HG03521 (cell line): ENCODE data around the gene LDLRAD3.

Source experiments
- ATAC-seq: cut with Tn5 transposase; IDR thresholded peaks from one replicate; pipeline ENCODE4 v1.9.1; 2021; ENCODE audit warnings: mild to moderate bottlenecking, moderate library complexity; ENCODE audit not compliant: unreplicated experiment

Gene LDLRAD3

GRCh38 chr11:35954205-35954604 is 10.3 kb downstream of the LDLRAD3 start:
- no peak for ATAC-seq

DNA sequence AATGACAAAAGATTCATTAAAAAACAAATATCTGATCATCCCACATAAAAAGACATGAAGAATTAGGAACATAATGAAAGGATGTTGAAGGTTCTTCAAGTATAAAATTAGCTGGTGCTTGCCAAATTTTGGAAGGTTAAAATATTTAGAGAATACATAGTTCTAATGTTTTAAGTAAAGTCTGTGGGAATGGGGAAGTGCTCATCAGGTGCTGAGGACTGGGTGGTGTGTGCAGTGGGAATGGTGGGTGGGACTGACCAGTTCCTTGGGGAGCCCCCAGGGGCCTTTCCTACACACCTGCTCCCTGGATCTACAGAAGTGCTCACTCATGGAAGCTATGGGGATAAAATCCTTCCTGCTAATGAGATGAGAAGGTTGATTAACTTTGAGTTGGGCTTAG is 11.8 kb downstream of the LDLRAD3 start:
- no peak for ATAC-seq

DNA sequence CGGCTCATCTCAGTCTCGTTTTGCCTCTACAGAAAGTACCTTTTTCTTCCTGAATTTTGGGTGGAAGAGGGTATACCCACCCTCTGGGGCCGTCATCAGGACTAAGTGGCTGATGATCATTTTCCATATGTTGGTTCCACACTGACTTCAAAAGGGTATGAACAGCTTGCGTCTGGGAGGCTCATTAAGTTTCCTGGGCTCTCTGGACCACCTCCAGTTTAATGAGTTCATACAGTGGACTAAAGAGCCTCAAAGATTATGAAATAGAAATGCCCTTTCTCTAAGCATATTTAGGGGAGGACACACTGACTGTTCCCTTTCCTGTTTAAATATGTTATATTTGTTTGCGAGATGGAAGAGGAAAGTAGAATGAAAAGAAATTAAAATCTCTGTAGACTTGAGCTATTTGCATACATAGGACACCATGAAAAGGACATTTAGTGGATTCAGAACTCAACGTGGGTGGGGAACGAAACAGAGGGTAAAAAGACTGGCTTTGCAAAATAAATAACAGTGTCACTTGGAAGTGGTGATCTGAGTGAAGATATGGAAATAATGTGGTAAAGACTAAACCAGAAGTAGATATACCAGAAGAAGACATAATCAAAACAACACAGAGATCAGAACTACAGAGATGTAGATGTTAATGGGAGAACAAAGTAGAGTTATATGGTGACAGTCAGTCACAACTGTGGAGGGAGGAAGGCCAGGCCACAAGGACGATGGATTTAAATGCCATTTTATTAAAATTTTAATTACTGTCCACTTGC is 18.7 kb downstream of the LDLRAD3 start:
- ATAC-seq = no peak

DNA sequence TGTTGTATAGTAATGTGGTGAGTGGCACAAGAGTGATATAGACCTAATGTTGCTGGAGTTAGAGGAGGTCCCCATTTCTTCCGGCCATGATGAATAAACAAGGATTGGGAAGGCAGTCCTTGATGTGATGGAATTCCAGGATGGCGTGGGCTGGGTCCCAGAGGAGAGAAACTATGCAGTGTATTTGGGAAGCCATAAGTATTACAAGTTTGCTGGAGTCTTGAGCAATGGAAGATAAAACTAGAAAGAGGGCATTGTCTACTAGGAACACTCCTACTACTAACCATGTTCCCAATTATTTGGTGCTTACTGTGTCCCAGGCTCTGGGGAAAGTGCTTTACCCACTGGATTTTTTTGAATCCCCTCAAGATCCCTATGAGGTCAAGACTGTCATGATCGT is 20.0 kb downstream of the LDLRAD3 start:
- no peak for ATAC-seq

- no peak for ATAC-seq
These were observed 21.0 kb downstream of the LDLRAD3 start for GRCh38 chr11:35964841-35965240.

DNA sequence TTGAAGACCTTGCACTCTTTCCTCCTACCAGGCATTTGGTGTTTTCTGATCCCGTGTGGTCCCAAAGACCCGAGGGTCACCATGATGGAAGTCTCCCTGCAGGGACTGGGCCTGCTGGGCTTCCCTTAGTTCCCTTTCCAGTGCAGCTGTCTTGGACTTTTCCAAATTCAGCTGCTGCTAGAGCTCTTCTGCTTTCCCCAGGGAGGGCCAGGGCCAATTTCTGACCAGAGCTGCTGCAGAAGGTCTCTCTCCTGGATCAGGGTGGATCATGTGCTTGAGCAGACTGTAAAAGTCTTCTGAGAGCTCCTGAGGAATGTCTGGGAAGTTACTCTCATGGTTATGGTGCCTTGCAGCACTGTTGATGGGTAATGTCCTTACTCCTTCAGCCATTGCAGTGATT is 23.2 kb downstream of the LDLRAD3 start:
- no peak for ATAC-seq

DNA sequence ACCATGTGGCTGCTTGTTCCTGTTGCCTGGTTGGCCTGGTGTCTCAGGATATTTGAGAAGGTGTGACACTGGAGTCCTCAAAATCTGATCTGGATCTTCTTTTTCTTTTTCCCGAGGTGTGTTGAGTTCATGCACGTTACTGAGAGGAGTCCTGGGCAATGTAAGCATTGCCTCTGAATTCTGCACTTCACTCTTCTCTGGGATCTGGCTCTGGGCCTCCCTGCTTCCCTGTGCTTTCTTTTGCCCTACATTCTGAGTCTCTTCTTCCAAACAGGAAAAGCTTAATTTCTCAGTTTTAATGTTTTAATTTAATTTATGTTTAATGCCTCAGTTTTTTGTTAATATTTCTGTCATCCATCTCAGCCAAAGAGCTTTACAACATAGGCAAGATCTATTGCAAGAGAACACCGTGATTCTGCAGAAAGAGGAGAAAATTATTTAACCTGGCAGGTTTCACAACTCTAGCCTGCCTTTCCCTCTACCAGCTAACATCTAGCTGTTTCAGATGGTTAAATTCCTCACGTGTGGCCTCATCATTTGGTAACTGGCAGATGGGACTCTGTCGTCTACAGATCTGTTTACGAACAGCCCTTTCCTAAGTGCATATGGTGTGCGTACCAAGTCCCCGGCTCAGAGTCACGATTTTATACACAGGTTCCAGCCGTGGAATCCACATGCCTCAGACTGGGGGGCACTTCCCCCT is 24.7 kb downstream of the LDLRAD3 start:
- ATAC-seq = no peak

GRCh38 chr11:35969089-35970042 is 25.5 kb downstream of the LDLRAD3 start:
- no peak for ATAC-seq

- no peak for ATAC-seq
These were observed 26.6 kb downstream of the LDLRAD3 start for GRCh38 chr11:35970445-35970844.

DNA sequence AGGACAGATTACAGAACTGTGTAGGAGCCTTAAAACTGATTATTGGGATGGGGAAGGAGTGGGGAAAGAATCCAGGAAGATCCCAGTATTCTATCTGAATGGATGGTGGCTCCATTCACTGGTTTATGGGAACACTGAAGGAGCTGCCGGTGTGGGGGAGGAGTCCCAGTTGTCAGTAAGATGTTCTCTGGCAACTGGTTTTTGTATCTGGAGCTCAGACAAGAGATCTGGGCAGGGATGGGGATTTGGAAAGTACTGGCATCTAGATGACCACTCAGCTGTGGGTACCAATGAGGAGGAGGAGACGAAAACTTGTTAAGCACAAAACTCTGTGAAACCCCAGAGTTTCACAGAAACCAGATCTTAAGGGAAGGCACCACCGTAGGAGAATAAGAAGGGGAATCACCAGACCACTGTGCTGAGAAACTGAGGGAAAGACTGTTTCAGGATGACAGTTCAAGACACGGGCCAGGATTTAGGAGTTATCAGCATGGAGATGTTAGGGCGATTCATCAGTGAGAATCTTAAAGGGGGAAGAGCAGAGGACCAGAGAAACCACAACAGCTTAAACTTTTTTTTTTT is 28.1 kb downstream of the LDLRAD3 start:
- ATAC-seq = no peak

DNA sequence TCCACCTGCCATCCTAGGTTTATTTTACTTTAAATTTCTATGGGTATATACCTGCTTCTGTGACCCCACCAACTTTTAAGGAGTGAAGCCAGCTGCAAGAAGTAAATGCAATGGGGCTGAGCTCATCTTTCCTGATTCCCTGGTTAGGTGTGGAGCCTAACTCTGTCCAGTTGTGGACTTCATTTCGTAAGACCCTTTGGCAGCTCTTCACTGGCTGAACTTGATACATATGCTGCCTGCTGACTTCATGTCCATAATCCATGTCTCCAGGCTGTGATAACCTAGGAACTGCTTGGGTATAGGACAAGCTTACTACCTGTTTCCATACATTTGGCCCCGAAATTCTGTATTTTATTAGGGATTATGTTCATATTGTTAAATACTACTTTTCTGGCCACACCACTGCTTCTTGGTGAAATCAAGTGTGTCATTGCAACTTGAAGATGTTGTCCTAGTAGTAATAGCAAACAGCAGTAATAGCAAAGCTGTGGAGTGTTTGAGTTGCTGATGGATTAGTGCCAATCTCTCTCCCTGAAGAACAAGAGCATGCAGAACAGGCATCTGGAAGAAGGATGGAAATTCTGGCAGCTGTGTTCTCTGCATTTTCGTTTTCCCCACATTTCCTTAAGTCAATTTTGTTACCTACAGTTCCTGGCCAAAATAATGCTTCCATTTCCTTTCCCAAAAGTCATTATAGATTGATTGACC is 31.2 kb downstream of the LDLRAD3 start:
- no peak for ATAC-seq

- no peak for ATAC-seq
These were observed 32.6 kb downstream of the LDLRAD3 start for GRCh38 chr11:35976434-35976833.

DNA sequence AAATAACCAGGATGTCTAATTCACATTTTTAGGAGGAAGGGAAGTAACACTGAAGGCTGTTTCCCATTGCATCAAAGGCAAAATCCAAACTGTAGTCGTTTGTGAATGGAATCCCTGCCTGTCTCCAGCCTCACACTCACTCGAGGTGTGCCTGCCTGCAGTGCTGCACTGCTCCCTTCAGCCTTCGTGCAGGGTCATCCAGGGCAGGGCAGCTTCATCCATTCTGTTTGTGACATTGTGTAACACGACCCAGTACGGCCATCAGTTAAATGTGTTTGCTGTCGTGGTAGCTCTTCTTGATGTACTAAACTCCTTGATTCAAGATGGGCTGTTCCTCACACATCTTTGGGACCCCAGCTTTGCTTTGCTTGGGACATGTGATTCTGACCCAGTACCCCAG is 34.3 kb downstream of the LDLRAD3 start:
- no peak for ATAC-seq

DNA sequence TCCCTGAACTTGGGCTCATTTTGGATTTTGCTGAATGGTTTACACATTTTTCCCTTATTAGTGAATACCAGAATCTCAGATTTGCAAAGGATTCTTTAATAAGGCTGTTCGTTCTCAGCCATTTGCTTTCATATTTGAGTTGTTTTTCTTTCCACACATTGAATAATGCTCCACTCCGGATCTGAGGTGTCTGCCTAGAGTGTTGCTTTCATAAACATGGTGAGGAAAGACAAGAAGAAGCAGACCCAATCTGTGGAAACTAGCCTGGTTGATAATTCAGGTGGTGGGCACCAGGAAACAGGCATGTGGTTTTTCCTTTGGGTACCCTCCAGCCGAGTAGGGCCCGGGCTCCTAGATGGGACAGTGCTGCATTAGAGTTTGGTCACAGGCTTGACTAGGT is 35.0 kb downstream of the LDLRAD3 start:
- no peak for ATAC-seq

DNA sequence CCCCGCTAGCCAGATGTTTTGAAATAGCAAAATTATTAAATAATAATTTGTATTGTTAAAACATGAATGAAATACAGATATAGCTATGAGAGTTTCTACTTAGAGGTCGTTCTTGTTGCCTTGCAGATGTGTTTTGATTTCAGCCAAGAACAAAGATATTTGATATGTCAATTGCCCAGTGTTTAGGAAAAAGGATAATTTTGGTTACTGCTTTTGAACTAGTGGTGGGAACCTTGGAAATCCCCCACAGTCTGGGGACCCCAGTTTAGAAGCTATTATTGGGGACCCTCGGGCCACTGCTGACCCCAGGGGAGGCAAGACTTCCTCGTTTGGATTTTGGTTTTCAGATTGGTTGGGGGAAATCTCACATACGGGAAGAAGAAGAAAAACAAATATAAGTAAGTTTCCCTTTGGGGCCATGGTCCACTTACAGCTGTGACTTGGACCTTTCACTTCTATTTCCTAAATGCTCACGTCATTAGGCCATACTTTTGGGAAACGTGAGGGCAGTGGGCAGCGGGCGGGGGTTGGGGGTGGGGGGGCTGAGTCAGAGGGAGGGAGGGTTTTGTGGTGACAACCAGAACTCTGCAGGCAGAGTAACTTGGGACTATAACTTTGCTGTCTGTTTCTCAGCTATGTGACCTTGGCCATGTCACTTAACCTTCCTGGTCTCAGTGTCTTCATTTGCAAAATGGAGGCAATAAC is 37.0 kb downstream of the LDLRAD3 start:
- ATAC-seq = no peak

GRCh38 chr11:35981581-35981980 is 37.7 kb downstream of the LDLRAD3 start:
- ATAC-seq = no peak

GRCh38 chr11:35982061-35982460 is 38.2 kb downstream of the LDLRAD3 start:
- ATAC-seq = no peak

DNA sequence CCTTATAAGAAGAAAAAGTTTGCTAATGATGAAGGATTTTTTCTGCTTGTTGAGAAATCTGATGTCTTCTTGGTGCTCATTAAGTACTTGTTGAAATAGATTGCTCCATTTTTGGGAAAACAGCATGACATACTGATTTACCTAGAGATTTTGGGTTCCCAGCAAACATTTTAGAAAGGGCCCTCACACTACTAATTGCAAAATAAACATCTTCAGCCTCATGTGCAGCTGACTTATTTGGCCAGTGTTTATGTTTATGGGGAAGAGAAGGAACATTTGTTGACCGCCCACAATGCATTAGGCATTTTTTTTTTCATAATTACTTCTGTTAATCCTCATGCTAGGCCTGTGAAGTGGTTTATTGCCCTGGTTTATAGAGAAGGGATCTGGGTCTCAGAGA is 40.1 kb downstream of the LDLRAD3 start:
- ATAC-seq = no peak

DNA sequence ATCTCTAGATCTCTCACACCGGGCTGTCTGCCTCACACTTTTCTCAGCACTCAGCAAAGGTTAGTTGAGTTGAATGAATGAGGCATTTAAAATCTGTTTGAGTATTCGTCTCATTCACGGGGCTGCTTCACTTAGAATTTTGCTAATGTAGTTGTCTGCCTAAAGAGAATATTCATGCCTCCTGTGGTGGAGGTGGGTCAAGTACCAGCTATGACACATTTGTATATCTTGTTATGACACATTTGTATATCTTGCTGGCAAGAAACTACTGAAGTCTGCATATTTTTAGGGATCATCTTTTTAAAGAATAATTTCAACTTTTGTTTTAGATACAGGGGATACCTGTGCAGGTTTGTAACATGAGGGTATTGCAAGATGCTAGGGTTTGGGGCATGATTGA is 43.1 kb downstream of the LDLRAD3 start:
- no peak for ATAC-seq

DNA sequence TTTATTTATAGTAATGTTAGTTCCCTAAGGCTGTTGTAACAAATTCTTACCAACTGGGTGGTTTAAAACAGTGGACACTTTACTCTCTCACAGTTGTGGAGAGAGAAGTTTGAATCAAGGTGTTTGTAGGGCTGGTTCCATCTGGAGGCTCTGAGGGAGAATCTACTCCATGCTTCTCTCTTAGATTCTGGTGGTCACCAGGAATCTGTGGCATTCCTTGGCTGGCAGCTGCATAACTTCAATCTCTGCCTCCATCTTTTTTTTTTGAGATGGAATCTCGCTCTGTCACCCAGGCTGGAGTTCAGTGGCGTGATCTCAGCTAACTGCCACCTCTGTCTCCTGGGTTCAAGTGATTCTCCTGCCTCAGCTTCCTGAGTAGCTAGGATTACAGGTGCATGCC is 46.3 kb downstream of the LDLRAD3 start:
- no peak for ATAC-seq
